ENCODE measurements around the gene EPB41.

The EPB41 gene

DNA sequence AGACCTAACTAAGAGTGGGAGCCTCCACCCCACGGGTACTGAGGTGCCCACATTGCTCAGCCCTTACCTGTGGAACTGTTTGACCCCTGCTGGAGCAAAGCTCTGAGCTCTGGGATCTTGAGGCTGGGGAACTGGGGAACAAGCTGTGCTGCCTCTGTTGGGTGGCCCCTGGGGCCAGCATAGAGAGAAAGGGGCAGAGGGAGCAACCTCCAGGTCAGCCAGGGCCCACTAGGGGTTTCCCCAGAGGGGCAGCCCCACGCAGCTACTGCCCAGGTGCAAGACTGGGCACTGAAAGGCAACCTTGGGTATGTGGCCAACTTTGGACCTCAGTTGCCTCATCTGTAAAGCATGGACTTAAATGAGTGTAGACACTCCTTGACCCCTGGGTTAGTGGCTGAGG, 23.5 kb upstream of the EPB41 start:
- no peak for DNase-seq (ENCODE audit: low read depth in 2 of 2)

- no peak for DNase-seq (ENCODE audit: low read depth in 2 of 2)
Measured at GRCh38 chr1:28891256-28891655, 23.1 kb upstream of the EPB41 start.

GRCh38 chr1:28893403-28894102, 20.8 kb upstream of the EPB41 start:
- DNase-seq (ENCODE audit: low read depth in 2 of 2) = peak; percentile 10 to 17

- no peak for DNase-seq (ENCODE audit: low read depth in 2 of 2)
Measured at GRCh38 chr1:28894785-28895184, 19.6 kb upstream of the EPB41 start.

- DNase-seq (ENCODE audit: low read depth in 2 of 2) = no peak
Measured at GRCh38 chr1:28895896-28896608, 18.3 kb upstream of the EPB41 start.

DNA sequence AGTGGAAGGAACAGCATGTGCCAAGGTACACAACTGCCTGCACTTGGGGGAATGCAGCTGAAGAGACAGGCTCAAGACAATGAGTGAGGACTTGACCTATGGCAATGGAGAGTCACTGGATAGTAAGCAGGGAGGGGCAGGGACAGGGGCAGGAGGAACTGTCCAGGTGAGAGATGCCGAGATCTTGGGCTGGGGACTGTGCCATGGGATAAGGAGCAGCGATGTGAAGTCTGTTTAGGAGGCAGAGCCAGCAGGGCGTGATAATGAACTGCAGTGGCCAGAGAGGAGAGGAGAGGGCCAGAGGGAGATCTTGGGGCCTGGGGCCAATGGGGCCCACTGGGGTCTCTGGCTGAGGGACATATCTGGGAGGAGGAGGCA, 17.8 kb upstream of the EPB41 start:
- DNase-seq (ENCODE audit: low read depth in 2 of 2) = no peak

GRCh38 chr1:28897789-28898188, 16.6 kb upstream of the EPB41 start:
- no peak for DNase-seq (ENCODE audit: low read depth in 2 of 2)

GRCh38 chr1:28898405-28898881, 15.9 kb upstream of the EPB41 start:
- DNase-seq (ENCODE audit: low read depth in 2 of 2) = no peak

GRCh38 chr1:28899267-28899666, 15.1 kb upstream of the EPB41 start:
- DNase-seq (ENCODE audit: low read depth in 2 of 2) = no peak

DNA sequence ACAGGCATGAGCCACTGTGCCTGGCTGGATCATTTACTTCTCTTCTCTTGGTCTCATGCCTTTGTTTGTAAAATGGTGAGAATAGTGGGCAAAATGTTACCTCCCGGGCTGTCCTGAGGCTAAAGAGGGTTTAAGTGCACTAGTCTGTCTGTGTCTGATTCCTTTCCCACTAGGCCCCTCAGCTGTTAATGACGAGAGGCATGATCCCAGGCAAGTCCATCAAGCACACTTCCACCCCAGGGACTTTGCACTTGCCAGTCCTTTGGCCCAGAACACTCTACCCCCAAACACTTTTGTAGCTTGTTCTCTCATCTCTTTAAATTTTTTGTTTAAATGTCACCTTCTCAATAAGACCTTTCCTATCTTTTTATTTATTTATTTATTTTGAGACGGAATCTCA, 13.8 kb upstream of the EPB41 start:
- DNase-seq (ENCODE audit: low read depth in 2 of 2) = no peak

GRCh38 chr1:28902738-28903137, 11.6 kb upstream of the EPB41 start:
- no peak for DNase-seq (ENCODE audit: low read depth in 2 of 2)

- no peak for DNase-seq (ENCODE audit: low read depth in 2 of 2)
Measured at GRCh38 chr1:28905921-28906666, 8.3 kb upstream of the EPB41 start.

DNA sequence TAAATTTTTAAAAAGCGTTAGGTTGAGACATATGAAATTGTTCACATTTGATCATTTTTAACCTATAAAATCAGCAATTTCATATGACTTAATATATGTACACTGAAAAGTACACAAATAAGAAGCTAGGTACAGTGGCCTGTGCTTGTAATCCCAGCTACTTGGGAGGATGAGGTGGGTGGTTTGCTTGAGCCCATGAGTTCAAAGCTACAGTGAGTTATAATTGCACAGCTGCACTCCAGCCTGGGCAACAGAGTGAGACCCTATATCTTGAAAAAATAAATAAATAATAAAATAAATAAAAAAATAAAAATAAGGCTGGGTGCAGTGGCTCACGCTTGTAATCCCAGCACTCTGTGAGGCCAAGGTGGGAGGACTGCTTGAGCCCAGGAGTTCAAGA, 5.2 kb upstream of the EPB41 start:
- no peak for DNase-seq (ENCODE audit: low read depth in 2 of 2)

DNA sequence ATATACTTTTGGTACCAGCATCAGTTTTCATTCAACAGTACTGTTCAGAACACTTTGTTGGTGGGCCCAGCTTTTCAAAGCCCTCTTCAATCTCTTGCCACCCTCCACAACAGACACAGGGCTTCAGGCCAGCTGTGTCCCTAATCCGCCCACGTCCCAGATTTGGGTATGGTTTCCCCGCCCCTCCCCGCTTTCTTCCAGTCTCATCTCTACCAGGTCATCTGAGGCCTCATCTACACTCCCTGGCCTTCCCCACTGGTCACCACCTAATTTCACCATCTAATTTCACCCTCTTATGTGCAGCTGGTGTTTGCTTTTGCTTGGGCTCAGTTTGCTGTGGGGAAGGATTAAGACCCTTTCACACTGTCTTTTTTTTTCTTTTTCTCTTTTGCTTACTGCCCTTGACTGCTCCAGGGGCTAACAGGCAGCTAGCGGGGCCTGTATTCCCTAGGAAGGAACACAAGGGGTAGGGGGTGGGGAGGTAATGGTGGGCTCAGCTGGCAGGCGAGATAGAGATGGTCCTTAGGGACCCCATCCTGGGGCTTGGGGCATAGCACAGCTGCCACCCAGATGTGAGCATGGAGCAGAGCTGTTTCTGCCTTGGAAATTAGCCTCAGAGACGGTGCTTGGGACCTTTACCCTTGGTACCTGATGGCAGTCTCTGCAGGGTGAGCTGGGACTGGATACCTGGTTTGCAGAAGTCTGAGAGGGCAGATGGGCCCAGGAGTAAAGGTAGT, 3.8 kb upstream of the EPB41 start:
- no peak for DNase-seq (ENCODE audit: low read depth in 2 of 2)

DNA sequence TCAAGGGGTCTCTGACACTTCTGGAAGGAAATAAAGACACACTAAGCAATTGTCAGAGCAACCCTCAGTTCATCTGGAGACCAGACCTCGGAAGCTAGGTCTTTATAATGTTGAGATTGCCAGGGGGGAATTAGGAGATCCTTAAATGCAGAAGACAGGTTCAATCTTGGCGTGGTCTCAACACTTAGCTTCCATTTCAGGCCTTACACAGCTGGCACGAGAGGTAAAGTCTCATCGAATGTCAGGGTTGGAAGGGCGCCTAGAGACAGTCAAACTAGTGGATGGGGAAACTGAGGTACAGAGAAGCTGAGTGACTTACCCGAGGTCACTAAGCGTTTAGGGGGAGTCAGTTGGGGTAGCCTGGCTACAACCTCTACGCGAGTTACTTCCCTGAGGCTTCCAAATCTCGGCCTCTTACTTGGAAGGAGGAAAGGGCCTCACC, 562 bp upstream of the EPB41 start:
- no peak for DNase-seq (ENCODE audit: low read depth in 2 of 2)

GRCh38 chr1:28915031-28915895, 894 bp downstream of the EPB41 start:
- peak in 1 of 2 experiments; percentile 16 for DNase-seq (ENCODE audit: low read depth in 2 of 2)

GRCh38 chr1:28917757-28918118, 3.4 kb downstream of the EPB41 start:
- DNase-seq (ENCODE audit: low read depth in 2 of 2) = no peak

DNA sequence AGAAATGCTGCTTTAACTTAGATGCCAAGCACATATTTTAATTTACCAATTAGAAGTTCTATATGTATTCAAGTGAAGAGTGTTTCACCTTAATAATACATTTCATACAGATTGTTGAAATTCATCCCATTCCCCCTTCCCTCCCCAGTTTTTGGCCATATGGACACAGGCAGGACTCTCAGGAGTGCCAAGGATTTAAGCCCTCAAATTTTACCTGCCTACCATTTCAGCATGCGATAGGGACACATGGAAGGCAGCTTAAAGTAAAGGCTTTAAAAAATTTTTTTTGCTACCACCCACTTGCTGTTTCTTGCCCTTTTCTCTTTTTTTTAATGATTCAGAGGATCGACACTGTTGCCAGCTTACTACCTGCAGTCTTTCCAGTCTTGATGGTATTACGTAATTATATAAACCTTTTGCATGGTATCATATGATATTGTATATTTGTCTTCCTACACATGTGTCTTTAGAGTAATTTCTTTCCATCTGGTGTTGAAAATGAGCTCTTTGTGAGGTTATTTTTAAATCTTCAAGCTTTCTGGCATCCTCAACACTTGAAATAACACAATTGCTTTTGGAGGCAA, 7.0 kb downstream of the EPB41 start:
- DNase-seq (ENCODE audit: low read depth in 2 of 2) = no peak

GRCh38 chr1:28925350-28925891, 11.1 kb downstream of the EPB41 start:
- no peak for DNase-seq (ENCODE audit: low read depth in 2 of 2)

DNA sequence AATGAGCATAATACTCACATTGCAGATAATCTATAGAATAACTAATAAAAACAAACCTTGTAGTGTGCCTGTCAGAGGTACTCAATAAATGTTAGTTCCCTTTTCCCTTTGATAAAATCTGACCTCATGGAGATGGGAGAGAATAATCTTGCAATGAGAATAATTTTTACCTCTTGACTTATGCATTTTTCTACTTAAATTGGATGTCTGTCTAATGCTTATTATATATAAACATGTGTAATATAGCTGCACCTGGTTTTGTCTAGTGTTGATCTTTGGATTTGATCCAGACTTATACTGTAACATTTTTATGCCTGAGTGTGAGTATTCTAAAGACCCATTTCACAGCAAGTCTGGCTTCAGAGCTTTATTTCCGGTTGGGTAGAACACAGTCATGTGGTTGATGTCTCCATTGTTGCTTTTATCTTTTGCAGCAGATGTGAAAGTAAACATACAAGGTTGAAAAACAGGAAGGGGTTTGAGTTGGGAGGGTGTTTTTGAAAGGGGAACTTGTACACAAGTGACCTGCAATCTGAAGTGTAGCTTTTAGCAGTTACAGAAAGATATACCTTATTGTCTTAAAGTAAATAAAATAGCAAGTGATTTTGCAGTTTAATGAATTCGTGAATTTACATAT, 12.4 kb downstream of the EPB41 start:
- no peak for DNase-seq (ENCODE audit: low read depth in 2 of 2)
